ENCODE results near the gene PAPPA.

The PAPPA gene

GRCh38 chr9:116208417-116209232, 55.0 kb downstream of the PAPPA start:
- no peak overlapping the region for H3K4me3 ChIP-seq (replicated peaks; ENCODE audit: low read depth, low read length)
- TF ChIP-seq CTCF (IDR thresholded peaks at IDR 0.05; ENCODE audit: low read depth, low read length, missing control alignments), result no peak
- DNase-seq (ENCODE audit: extremely low read depth, low read depth), result no peak

GRCh38 chr9:116209414-116210116, 56.0 kb downstream of the PAPPA start:
- DNase-seq (ENCODE audit: extremely low read depth, low read depth), result no peak
- TF ChIP-seq CTCF (IDR thresholded peaks at IDR 0.05; ENCODE audit: low read depth, low read length, missing control alignments), result no peak
- no peak overlapping the region for H3K4me3 ChIP-seq (replicated peaks; ENCODE audit: low read depth, low read length)

GRCh38 chr9:116212986-116213692, 59.5 kb downstream of the PAPPA start:
- no peak for DNase-seq (ENCODE audit: extremely low read depth, low read depth)
- H3K4me3 ChIP-seq (replicated peaks; ENCODE audit: low read depth, low read length), result no peak overlapping the region
- no peak for TF ChIP-seq CTCF (IDR thresholded peaks at IDR 0.05; ENCODE audit: low read depth, low read length, missing control alignments)

- no peak for TF ChIP-seq CTCF (IDR thresholded peaks at IDR 0.05; ENCODE audit: low read depth, low read length, missing control alignments)
- DNase-seq (ENCODE audit: extremely low read depth, low read depth), result no peak
- no peak overlapping the region for H3K4me3 ChIP-seq (replicated peaks; ENCODE audit: low read depth, low read length)
Measured at GRCh38 chr9:116213693-116214047, 60.1 kb downstream of the PAPPA start.

GRCh38 chr9:116218399-116218798, 64.8 kb downstream of the PAPPA start:
- no peak overlapping the region for H3K4me3 ChIP-seq (replicated peaks; ENCODE audit: low read depth, low read length)
- no peak for TF ChIP-seq CTCF (IDR thresholded peaks at IDR 0.05; ENCODE audit: low read depth, low read length, missing control alignments)
- DNase-seq (ENCODE audit: extremely low read depth, low read depth), result no peak

- TF ChIP-seq CTCF (IDR thresholded peaks at IDR 0.05; ENCODE audit: low read depth, low read length, missing control alignments), result no peak
- DNase-seq (ENCODE audit: extremely low read depth, low read depth), result no peak
- H3K4me3 ChIP-seq (replicated peaks; ENCODE audit: low read depth, low read length), result no peak overlapping the region
Measured at GRCh38 chr9:116219686-116220085, 66.1 kb downstream of the PAPPA start.
